Measurements from ENCODE around the gene PMF1.

Gene PMF1

DNA sequence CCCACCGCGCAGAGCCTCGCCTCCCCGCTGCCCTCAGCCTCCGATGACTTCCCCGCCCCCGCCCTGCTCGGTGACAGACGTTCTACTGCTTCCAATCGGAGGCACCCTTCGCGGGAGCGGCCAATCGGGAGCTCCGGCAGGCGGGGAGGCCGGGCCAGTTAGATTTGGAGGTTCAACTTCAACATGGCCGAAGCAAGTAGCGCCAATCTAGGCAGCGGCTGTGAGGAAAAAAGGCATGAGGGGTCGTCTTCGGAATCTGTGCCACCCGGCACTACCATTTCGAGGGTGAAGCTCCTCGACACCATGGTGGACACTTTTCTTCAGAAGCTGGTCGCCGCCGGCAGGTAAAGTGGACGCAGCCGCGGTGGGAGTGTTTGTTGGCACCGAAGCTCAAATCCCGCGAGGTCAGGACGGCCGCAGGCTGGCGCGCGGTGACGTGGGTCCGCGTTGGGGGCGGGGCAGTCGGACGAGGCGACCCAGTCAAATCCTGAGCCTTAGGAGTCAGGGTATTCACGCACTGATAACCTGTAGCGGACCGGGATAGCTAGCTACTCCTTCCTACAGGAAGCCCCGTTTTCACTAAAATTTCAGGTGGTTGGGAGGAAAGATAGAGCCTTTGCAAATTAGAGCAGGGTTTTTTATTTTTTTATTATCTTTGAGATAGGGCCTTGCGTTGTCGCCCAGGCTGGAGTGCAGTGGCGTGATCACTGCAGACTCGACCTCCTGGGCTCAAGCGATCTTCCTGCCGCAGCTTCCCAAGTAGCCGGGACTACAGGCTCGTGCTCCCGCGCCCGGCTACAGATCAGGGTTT, at the start of gene PMF1:
TSS of gene PMF1 (plus strand) at position 175 of the 811 bp plus-strand sequence. CDS start at position 184, 9 bp downstream.
- Mint-ChIP-seq H3K4me1 (peaks cover 22% of the 10 kb centered on the region), H3K27ac (peak within 1 kb of the TSS; percentile 99 to 100 (median 100)), H3K4me3 (peak within 1 kb of the TSS; percentile 97 to 100 (median 99)), H3K9me3 (no peaks in the 10 kb centered on the region), H3K36me3 (ENCODE audit: low read depth) (peaks cover 33% of the 10 kb centered on the region), H3K27me3 (ENCODE audit: low read depth) (peaks cover under 1% of the 10 kb centered on the region)
- TF ChIP-seq, protein P1, sequence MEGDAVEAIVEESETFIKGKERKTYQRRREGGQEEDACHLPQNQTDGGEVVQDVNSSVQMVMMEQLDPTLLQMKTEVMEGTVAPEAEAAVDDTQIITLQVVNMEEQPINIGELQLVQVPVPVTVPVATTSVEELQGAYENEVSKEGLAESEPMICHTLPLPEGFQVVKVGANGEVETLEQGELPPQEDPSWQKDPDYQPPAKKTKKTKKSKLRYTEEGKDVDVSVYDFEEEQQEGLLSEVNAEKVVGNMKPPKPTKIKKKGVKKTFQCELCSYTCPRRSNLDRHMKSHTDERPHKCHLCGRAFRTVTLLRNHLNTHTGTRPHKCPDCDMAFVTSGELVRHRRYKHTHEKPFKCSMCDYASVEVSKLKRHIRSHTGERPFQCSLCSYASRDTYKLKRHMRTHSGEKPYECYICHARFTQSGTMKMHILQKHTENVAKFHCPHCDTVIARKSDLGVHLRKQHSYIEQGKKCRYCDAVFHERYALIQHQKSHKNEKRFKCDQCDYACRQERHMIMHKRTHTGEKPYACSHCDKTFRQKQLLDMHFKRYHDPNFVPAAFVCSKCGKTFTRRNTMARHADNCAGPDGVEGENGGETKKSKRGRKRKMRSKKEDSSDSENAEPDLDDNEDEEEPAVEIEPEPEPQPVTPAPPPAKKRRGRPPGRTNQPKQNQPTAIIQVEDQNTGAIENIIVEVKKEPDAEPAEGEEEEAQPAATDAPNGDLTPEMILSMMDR (IDR thresholded peaks at IDR 0.05; ENCODE audit: unreplicated experiment in 3 of 3), result no peak

DNA sequence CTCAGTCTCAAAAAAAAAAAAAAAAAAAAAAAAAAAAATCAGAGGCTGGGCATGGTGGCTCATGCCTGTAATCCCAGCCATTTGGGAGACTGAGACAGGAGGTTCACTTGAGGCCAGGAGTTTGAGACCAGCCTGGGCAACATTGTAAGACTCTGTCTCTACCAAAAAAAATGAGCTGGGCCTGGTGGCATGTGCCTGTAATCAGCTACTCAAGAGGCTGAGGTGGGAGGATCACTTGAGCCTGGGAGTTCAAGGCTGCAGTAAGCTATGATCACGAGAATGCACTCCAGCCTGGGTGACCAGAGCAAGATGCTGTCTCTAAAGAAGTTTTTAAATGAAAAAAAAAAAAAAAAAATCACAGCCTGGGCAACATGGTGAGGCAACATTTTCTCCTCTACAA, 49.1 kb upstream of the PMF1 start:
- TF ChIP-seq, protein P1 (IDR thresholded peaks at IDR 0.05; ENCODE audit: unreplicated experiment in 3 of 3), result no peak
- Mint-ChIP-seq H3K9me3 (peaks cover 2% of the 10 kb centered on the region), H3K4me1 (peaks cover 34% of the 10 kb centered on the region), H3K27me3 (ENCODE audit: low read depth) (no peaks in the 10 kb centered on the region), H3K27ac (no peak overlapping the region), H3K36me3 (ENCODE audit: low read depth) (peaks cover 8% of the 10 kb centered on the region), H3K4me3 (no peak overlapping the region)

GRCh38 chr1:156164125-156164831, 48.5 kb upstream of the PMF1 start:
- H3K27ac Mint-ChIP-seq, result peak overlapping the region in 2 of 3 experiments; percentile 32 to 48
- peak overlapping the region in 2 of 3 experiments; percentile 16 to 29 for H3K4me3 Mint-ChIP-seq
- peaks cover 30% of the 10 kb centered on the region for H3K4me1 Mint-ChIP-seq
- TF ChIP-seq, protein P1 (IDR thresholded peaks at IDR 0.05; ENCODE audit: unreplicated experiment in 3 of 3), result no peak
- H3K36me3 Mint-ChIP-seq (ENCODE audit: low read depth), result peaks cover 8% of the 10 kb centered on the region
- H3K27me3 Mint-ChIP-seq (ENCODE audit: low read depth), result no peaks in the 10 kb centered on the region
- peaks cover 2% of the 10 kb centered on the region for H3K9me3 Mint-ChIP-seq

GRCh38 chr1:156165083-156165482, 47.7 kb upstream of the PMF1 start:
- H3K9me3 Mint-ChIP-seq, result peaks cover 2% of the 10 kb centered on the region
- H3K27ac Mint-ChIP-seq, result no peak overlapping the region
- H3K4me3 Mint-ChIP-seq, result no peak overlapping the region
- TF ChIP-seq, protein P1 (IDR thresholded peaks at IDR 0.05; ENCODE audit: unreplicated experiment in 3 of 3), result no peak
- H3K4me1 Mint-ChIP-seq, result peaks cover 28% of the 10 kb centered on the region
- peaks cover 8% of the 10 kb centered on the region for H3K36me3 Mint-ChIP-seq (ENCODE audit: low read depth)
- no peaks in the 10 kb centered on the region for H3K27me3 Mint-ChIP-seq (ENCODE audit: low read depth)

DNA sequence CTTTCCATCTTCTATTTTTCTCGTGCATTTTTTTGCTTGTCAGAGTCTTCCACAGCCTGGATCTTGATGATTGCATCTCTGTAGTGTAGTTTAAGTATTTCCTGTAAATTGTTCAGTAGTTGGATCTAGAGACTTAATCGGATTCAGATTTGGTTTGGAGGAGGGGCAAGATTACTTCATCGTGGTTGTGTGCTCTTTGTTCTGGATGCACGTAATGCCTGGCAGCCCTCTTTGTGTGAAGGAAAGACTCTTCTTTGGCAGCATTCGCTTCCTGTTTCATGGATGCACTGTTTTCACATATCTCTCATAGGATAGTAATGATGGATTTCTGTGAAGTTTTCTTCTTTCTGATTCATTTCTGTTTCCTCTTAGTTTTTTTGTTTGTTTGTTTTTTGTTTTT, 45.3 kb upstream of the PMF1 start:
- Mint-ChIP-seq H3K36me3 (ENCODE audit: low read depth) (peaks cover 8% of the 10 kb centered on the region), H3K27ac (no peak overlapping the region), H3K9me3 (peaks cover 2% of the 10 kb centered on the region), H3K4me3 (no peak overlapping the region), H3K4me1 (peaks cover 14% of the 10 kb centered on the region), H3K27me3 (ENCODE audit: low read depth) (peaks cover 2% of the 10 kb centered on the region)
- TF ChIP-seq, protein P1 (IDR thresholded peaks at IDR 0.05; ENCODE audit: unreplicated experiment in 3 of 3), result no peak

Data from nephron (organoid).